ENCODE measurements around the gene HBQ1. TPM values are rescaled to one million over a fixed set of nuclear protein-coding genes. Genes with fewer than 3 reads are reported as not detected.
"Not testable (repeated sequence)": the region's sequence is repeated elsewhere in the genome, so short reads cannot be mapped to it uniquely, and the experiment has no call there.

The HBQ1 gene
- total RNA-seq, 4 donors from 2014 or later: 1.2 TPM; not detected in 3

DNA sequence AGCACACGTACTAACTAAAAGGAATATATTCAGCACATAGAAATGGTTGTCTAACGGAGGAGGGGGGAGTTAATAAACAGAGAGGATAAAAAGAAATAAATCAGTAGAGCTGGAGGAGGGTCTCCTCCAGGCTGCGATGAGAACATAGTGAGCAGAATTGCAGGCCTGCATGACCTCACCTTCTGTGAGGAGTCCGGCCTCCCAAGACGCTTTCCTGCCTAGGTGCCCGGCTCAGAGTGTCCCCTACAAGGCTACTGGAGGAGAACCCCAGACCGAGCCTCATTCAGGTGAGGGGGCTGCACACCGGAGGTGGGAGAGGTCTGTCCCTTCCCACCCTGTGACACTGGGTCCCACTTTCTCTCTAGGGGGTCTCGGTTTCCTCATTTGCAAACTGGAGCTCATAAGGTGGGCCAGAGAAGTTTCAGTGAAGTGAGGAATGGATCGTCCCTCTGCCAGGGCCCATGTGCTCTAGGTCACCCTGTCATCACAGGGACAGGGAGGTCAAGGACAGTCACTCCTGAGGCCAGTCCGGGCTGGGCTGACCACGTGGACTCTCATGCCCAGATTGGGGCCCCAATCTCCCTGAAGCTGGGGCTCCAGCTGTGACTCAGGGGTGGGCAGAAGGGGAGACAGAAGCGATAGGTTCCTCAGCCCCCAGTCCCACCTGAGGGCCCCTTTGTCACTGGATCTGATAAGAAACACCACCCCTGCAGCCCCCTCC is 17.8 kb upstream of the HBQ1 start:
- intact Hi-C loops (cut with DNase I): no loop called here
- H3K27me3 ChIP-seq: peaks cover 10 to 83% (median 25%) of the 10 kb centered on the region in 4 donors

DNA sequence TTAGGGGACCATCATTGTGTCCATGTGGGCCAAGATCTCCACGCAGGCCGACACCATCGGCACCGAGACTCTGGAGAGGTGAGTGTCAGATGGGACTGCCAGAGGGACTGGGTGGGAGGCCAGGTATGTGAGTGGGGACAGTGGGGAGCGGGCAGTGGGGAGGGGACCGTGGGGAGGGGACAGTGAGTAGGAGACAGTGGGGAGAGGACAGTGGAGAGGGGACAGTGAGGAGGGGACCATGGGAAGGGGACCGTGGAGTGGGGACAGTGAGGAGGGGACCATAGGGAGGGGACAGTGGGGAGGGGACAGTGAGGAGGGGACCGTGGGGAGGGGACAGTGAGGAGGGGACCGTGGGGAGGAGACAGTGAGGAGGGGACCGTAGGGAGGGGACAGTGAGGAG is 17.1 kb upstream of the HBQ1 start:
- peaks cover 19 to 21% (median 20%) of the 10 kb centered on the region in 4 donors for H3K4me1 ChIP-seq
- H3K27ac ChIP-seq (replicated peaks in 1 of 4); intact Hi-C loops (cut with DNase I); DNase-seq (ENCODE audit: extremely low spot score); H3K9me3 ChIP-seq; H3K36me3 ChIP-seq; H3K4me3 ChIP-seq: not testable (repeated sequence)
- 78% methylated on average over 10 of the region's 10 CpGs for WGBS
- peaks cover 10 to 83% (median 32%) of the 10 kb centered on the region in 4 donors for H3K27me3 ChIP-seq

More for the DNA sequence above, 17.8 kb upstream of the HBQ1 start:
- DNase-seq (ENCODE audit: extremely low spot score): no peak
- H3K36me3 ChIP-seq: no peaks in the 10 kb centered on the region
- no peak for TF ChIP-seq EP300 (IDR thresholded peaks at IDR 0.05)
- no peak for TF ChIP-seq POLR2AphosphoS5 (IDR thresholded peaks at IDR 0.05)
- TF ChIP-seq POLR2A (IDR thresholded peaks at IDR 0.05; ENCODE audit: low read depth): no peak
- TF ChIP-seq, protein P1, sequence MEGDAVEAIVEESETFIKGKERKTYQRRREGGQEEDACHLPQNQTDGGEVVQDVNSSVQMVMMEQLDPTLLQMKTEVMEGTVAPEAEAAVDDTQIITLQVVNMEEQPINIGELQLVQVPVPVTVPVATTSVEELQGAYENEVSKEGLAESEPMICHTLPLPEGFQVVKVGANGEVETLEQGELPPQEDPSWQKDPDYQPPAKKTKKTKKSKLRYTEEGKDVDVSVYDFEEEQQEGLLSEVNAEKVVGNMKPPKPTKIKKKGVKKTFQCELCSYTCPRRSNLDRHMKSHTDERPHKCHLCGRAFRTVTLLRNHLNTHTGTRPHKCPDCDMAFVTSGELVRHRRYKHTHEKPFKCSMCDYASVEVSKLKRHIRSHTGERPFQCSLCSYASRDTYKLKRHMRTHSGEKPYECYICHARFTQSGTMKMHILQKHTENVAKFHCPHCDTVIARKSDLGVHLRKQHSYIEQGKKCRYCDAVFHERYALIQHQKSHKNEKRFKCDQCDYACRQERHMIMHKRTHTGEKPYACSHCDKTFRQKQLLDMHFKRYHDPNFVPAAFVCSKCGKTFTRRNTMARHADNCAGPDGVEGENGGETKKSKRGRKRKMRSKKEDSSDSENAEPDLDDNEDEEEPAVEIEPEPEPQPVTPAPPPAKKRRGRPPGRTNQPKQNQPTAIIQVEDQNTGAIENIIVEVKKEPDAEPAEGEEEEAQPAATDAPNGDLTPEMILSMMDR (IDR thresholded peaks at IDR 0.05): no peak
- H3K27ac ChIP-seq (replicated peaks in 1 of 4): no peak overlapping the region
- H3K4me1 ChIP-seq: peaks cover 19 to 21% (median 20%) of the 10 kb centered on the region in 4 donors
- H3K9me3 ChIP-seq: no peaks in the 10 kb centered on the region
- H3K4me3 ChIP-seq: no peak overlapping the region
- WGBS: 93% methylated on average over 12 of the region's 13 CpGs

DNA sequence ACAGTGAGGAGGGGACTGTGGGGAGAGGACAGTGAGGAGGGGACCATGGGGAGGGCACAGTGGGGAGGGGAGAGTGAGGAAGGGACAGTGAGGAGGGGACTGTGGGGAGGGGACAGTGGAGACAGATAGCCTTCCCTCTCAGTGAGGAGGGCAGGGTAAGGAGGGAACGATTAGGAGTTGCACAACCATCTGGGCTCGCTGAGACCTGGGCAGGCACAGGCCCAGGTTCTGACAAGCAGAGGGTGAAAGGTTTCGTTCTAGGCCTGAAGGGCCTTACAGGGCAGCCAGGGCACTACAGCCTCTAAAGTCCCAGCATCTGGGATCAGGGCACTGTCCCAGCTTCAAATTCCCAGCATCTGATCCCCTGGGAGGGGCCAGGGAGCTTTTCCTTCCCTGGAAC is 16.6 kb upstream of the HBQ1 start:
- DNase-seq (ENCODE audit: extremely low spot score); H3K4me3 ChIP-seq; intact Hi-C loops (cut with DNase I); H3K27ac ChIP-seq (replicated peaks in 1 of 4); H3K9me3 ChIP-seq; H3K36me3 ChIP-seq: not testable (repeated sequence)
- WGBS: 29% methylated on average over 3 of the region's 3 CpGs
- peaks cover 10 to 84% (median 37%) of the 10 kb centered on the region in 4 donors for H3K27me3 ChIP-seq
- peaks cover 19 to 21% (median 20%) of the 10 kb centered on the region in 4 donors for H3K4me1 ChIP-seq

DNA sequence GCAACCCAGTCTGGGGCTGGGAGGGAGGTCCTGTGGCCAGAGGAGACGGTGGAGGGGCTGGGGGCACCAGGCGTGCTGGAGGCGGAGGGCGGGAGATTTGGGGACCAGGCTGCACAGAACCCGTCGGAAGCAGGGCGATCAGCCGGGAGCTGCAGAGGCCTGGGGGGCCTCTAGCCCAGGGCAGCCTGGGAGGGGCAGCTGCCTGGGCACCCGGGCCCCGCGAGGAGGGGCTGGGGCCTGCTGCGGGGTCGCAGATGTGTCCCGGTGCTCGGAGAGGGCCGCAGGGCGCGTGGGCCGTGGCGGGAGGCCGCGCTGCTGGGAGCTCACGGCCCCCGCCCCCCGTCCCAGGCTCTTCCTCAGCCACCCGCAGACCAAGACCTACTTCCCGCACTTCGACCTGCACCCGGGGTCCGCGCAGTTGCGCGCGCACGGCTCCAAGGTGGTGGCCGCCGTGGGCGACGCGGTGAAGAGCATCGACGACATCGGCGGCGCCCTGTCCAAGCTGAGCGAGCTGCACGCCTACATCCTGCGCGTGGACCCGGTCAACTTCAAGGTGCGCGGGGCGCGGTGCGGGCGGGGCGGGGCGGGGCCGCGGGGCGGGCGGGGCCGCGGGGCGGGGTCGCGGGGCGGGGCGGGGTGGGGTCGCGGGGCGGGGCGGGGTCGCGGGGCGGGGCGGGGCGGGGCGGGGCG is 16.0 kb upstream of the HBQ1 start:
- DNase-seq (ENCODE audit: extremely low spot score); intact Hi-C loops (cut with DNase I); H3K36me3 ChIP-seq; H3K9me3 ChIP-seq; H3K4me3 ChIP-seq; H3K27ac ChIP-seq (replicated peaks in 1 of 4): not testable (repeated sequence)
- WGBS: no CpG with 5 or more reads among the region's 80 CpGs
- H3K27me3 ChIP-seq: peaks cover 10 to 84% (median 43%) of the 10 kb centered on the region in 4 donors
- H3K4me1 ChIP-seq: peaks cover 19 to 21% (median 20%) of the 10 kb centered on the region in 4 donors

DNA sequence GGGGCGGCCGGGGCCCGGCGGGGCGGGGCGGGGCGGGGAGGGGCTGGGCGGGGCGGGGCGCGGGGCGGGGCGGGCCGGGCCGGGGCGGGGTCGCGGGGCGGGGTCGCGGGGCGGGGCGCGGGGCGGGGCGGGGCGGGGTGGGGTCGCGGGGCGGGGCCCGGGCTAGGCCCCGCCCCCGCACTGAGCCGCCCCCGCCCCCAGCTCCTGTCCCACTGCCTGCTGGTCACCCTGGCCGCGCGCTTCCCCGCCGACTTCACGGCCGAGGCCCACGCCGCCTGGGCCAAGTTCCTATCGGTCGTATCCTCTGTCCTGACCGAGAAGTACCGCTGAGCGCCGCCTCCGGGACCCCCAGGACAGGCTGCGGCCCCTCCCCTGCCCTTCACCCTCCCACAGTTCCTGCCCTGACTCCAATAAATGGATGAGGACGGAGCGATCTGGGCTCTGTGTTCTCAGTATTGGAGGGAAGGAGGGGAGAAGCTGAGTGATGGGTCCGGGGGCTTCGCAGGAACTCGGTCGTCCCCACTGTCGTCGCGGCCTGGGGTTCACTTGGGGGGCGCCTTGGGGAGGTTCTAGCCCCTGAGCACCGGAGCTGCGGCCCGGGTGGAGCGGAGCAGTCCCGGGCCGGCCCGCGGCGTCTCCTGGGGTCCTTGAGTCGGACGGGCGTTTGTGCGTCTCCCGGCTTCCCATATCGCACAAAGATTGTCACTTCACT is 15.3 kb upstream of the HBQ1 start:
- peaks cover 10 to 87% (median 43%) of the 10 kb centered on the region in 4 donors for H3K27me3 ChIP-seq
- peak overlapping the region in 3 of 4 donors; percentile 17 to 30 (median 25) for H3K4me3 ChIP-seq
- no peak for DNase-seq (ENCODE audit: extremely low spot score)
- H3K9me3 ChIP-seq: no peaks in the 10 kb centered on the region
- TF ChIP-seq EP300 (IDR thresholded peaks at IDR 0.05) (no peak), POLR2AphosphoS5 (IDR thresholded peaks at IDR 0.05) (no peak)
- no CpG with 5 or more reads among the region's 77 CpGs for WGBS
- H3K4me1 ChIP-seq: peaks cover 19 to 21% (median 20%) of the 10 kb centered on the region in 4 donors
- intact Hi-C loops (cut with DNase I): no loop called here
- no peaks in the 10 kb centered on the region for H3K36me3 ChIP-seq
- H3K27ac ChIP-seq (replicated peaks in 1 of 4): no peak overlapping the region

DNA sequence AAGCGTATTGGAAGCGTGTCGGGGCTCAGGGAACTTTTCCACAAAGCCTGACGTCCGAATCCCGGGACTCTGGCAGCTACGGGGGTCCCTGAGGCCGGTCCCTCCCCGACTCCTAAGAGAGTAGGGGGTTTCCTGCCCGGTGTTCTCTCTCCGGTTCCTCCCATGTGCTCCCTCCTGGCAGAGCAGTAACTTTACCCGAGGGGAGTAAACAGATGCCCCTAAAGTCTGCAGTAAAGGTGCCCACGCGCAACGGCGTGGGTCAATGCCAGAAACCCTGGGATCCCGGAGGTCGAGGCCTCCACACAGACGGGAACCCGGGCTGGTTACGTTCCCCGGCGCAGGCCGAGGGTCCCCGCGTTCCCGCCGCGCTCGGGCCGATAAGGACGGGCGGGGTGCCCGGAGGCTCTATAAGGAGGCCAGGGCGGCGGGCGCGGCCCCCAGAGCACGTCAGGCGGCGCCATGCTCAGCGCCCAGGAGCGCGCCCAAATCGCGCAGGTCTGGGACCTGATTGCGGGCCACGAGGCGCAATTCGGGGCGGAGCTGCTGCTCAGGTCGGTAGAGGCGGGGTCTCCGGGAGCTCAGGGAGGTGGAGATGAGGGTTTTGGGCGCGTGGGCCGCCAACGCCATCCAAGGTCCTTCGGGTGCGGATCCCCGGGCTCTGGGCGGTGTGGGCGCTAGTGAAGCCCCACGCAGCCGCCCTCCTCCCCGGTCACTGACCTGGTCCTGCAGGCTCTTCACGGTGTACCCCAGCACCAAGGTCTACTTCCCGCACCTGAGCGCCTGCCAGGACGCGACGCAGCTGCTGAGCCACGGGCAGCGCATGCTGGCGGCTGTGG is 14.5 kb upstream of the HBQ1 start, which contains the start of gene HBM:
Gene HBM, plus strand, starts transcription at position 440 of the 836 bp plus-strand sequence. Its CDS starts 20 bp downstream, at position 460.
- peaks cover 19 to 21% (median 20%) of the 10 kb centered on the region in 4 donors for H3K4me1 ChIP-seq
- intact Hi-C loops (cut with DNase I): no loop called here

More for the DNA sequence above, 14.5 kb upstream of the HBQ1 start, which contains the start of gene HBM:
- TF ChIP-seq POLR2A (IDR thresholded peaks at IDR 0.05; ENCODE audit: low read depth) (no peak), POLR2AphosphoS5 (IDR thresholded peaks at IDR 0.05) (no peak), EP300 (IDR thresholded peaks at IDR 0.05) (no peak)
- TF ChIP-seq, protein P1 (IDR thresholded peaks at IDR 0.05): no peak
- Histone ChIP-seq H3K27me3 (peaks cover 10 to 89% (median 47%) of the 10 kb centered on the region in 4 donors), H3K9me3 (no peaks in the 10 kb centered on the region), H3K4me3 (peak within 1 kb of the TSS in 3 of 4 donors; percentile 17 to 31 (median 25)), H3K36me3 (no peaks in the 10 kb centered on the region), H3K27ac (replicated peaks in 1 of 4) (no peak within 1 kb of the TSS)
- DNase-seq (ENCODE audit: extremely low spot score): no peak
- 5% methylated on average over 23 of the region's 75 CpGs for WGBS

Measured in esophagus muscularis mucosa (tissue), 4 donors.